Activated T-cell treated with anti-CD3 and anti-CD28 coated beads for 24 hours (primary cell): ENCODE results near the gene FANCE.

Experiments
- DNase-seq: peaks from one replicate; pipeline ENCODE4 v3.0.0-alpha.2; 2020; ENCODE audit warnings: low read depth

FANCE gene

GRCh38 chr6:35484921-35485392 lies 32.8 kb downstream of the FANCE start:
- no peak for DNase-seq

- no peak for DNase-seq
Observed at GRCh38 chr6:35485402-35485877, 33.3 kb downstream of the FANCE start.

GRCh38 chr6:35486005-35486925 lies 34.1 kb downstream of the FANCE start:
- DNase-seq: no peak

GRCh38 chr6:35487658-35488516 lies 35.7 kb downstream of the FANCE start:
- DNase-seq: no peak

- no peak for DNase-seq
Observed at GRCh38 chr6:35488517-35488862, 36.4 kb downstream of the FANCE start.

- no peak for DNase-seq
Observed at GRCh38 chr6:35489066-35489465, 36.9 kb downstream of the FANCE start.

- DNase-seq: no peak
Observed at GRCh38 chr6:35489995-35490791, 38.1 kb downstream of the FANCE start.

- DNase-seq: no peak
Observed at GRCh38 chr6:35490821-35491557, 38.9 kb downstream of the FANCE start.

- DNase-seq: no peak
Observed at GRCh38 chr6:35491558-35492257, 39.6 kb downstream of the FANCE start.

- no peak for DNase-seq
Observed at GRCh38 chr6:35492258-35492973, 40.3 kb downstream of the FANCE start.

GRCh38 chr6:35492974-35493284 lies 40.8 kb downstream of the FANCE start:
- DNase-seq: no peak

- DNase-seq: no peak
Observed at GRCh38 chr6:35493307-35493983, 41.3 kb downstream of the FANCE start.

GRCh38 chr6:35494161-35494563 lies 42.0 kb downstream of the FANCE start:
- DNase-seq: no peak

- DNase-seq: no peak
Observed at GRCh38 chr6:35495258-35496035, 43.3 kb downstream of the FANCE start.

- DNase-seq: no peak
Observed at GRCh38 chr6:35496036-35496840, 44.1 kb downstream of the FANCE start.

- peak; percentile 23 for DNase-seq
Observed at GRCh38 chr6:35496841-35497570, 44.9 kb downstream of the FANCE start, which contains the start of gene TEAD3. Gene TEAD3 (minus strand): TSS chr6:35497079.
